ENCODE measurements around the gene DIS3L2.

Gene DIS3L2

GRCh38 chr2:232042911-232043574 lies 81.5 kb downstream of the DIS3L2 start:
- no peak for FAIRE-seq

GRCh38 chr2:232043966-232044365 lies 82.5 kb downstream of the DIS3L2 start:
- TF ChIP-seq POLR2AphosphoS5 (IDR thresholded peaks at IDR 0.05; ENCODE audit: low read depth, low read length) (no peak), POLR2A (IDR thresholded peaks at IDR 0.05; ENCODE audit: low read depth, low read length) (no peak), TAF1 (IDR thresholded peaks at IDR 0.05; ENCODE audit: borderline replicate concordance, low read depth, low read length) (no peak)
- FAIRE-seq = no peak

More at GRCh38 chr2:232042911-232043574, 81.5 kb downstream of the DIS3L2 start:
- TF ChIP-seq POLR2AphosphoS5 (IDR thresholded peaks at IDR 0.05; ENCODE audit: low read depth, low read length) (no peak), TAF1 (IDR thresholded peaks at IDR 0.05; ENCODE audit: borderline replicate concordance, low read depth, low read length) (no peak), POLR2A (IDR thresholded peaks at IDR 0.05; ENCODE audit: low read depth, low read length) (no peak)
- no peak for DNase-seq (ENCODE audit: insufficient read length)

GRCh38 chr2:232049350-232049749 lies 87.8 kb downstream of the DIS3L2 start:
- TF ChIP-seq TAF1 (IDR thresholded peaks at IDR 0.05; ENCODE audit: borderline replicate concordance, low read depth, low read length) = no peak
- TF ChIP-seq POLR2A (IDR thresholded peaks at IDR 0.05; ENCODE audit: low read depth, low read length) = no peak
- no peak for TF ChIP-seq POLR2AphosphoS5 (IDR thresholded peaks at IDR 0.05; ENCODE audit: low read depth, low read length)
- DNase-seq (ENCODE audit: insufficient read length) (no peak), FAIRE-seq (no peak)

More at GRCh38 chr2:232043966-232044365, 82.5 kb downstream of the DIS3L2 start:
- DNase-seq (ENCODE audit: insufficient read length) = no peak

- TF ChIP-seq POLR2A (IDR thresholded peaks at IDR 0.05; ENCODE audit: low read depth, low read length) (no peak), POLR2AphosphoS5 (IDR thresholded peaks at IDR 0.05; ENCODE audit: low read depth, low read length) (no peak), TAF1 (IDR thresholded peaks at IDR 0.05; ENCODE audit: borderline replicate concordance, low read depth, low read length) (no peak)
- FAIRE-seq (no peak), DNase-seq (ENCODE audit: insufficient read length) (no peak)
Observed at GRCh38 chr2:232052591-232052990, 91.1 kb downstream of the DIS3L2 start.

- TF ChIP-seq POLR2A (IDR thresholded peaks at IDR 0.05; ENCODE audit: low read depth, low read length) (no peak), TAF1 (IDR thresholded peaks at IDR 0.05; ENCODE audit: borderline replicate concordance, low read depth, low read length) (no peak), POLR2AphosphoS5 (IDR thresholded peaks at IDR 0.05; ENCODE audit: low read depth, low read length) (no peak)
- DNase-seq (ENCODE audit: insufficient read length) (no peak), FAIRE-seq (no peak)
Observed at GRCh38 chr2:232053777-232054176, 92.3 kb downstream of the DIS3L2 start.

GRCh38 chr2:232058063-232058877 lies 96.8 kb downstream of the DIS3L2 start:
- FAIRE-seq (no peak), DNase-seq (ENCODE audit: insufficient read length) (no peak)
- TF ChIP-seq POLR2A (IDR thresholded peaks at IDR 0.05; ENCODE audit: low read depth, low read length) (no peak), TAF1 (IDR thresholded peaks at IDR 0.05; ENCODE audit: borderline replicate concordance, low read depth, low read length) (no peak), POLR2AphosphoS5 (IDR thresholded peaks at IDR 0.05; ENCODE audit: low read depth, low read length) (no peak)

- DNase-seq (ENCODE audit: insufficient read length) (no peak), FAIRE-seq (no peak)
- no peak for TF ChIP-seq POLR2A (IDR thresholded peaks at IDR 0.05; ENCODE audit: low read depth, low read length)
Observed at GRCh38 chr2:232058931-232059330, 97.4 kb downstream of the DIS3L2 start.

GRCh38 chr2:232061265-232061664 lies 99.8 kb downstream of the DIS3L2 start:
- FAIRE-seq = no peak
- DNase-seq (ENCODE audit: insufficient read length) = no peak
- TF ChIP-seq POLR2AphosphoS5 (IDR thresholded peaks at IDR 0.05; ENCODE audit: low read depth, low read length) (no peak), POLR2A (IDR thresholded peaks at IDR 0.05; ENCODE audit: low read depth, low read length) (no peak)

GRCh38 chr2:232073026-232073425 lies 111.5 kb downstream of the DIS3L2 start:
- TF ChIP-seq TAF1 (IDR thresholded peaks at IDR 0.05; ENCODE audit: borderline replicate concordance, low read depth, low read length) = no peak
- no peak for TF ChIP-seq POLR2A (IDR thresholded peaks at IDR 0.05; ENCODE audit: low read depth, low read length)
- TF ChIP-seq POLR2AphosphoS5 (IDR thresholded peaks at IDR 0.05; ENCODE audit: low read depth, low read length) = no peak
- no peak for FAIRE-seq
- no peak for DNase-seq (ENCODE audit: insufficient read length)

GRCh38 chr2:232073699-232074098 lies 112.2 kb downstream of the DIS3L2 start:
- DNase-seq (ENCODE audit: insufficient read length) (no peak), FAIRE-seq (no peak)
- no peak for TF ChIP-seq TAF1 (IDR thresholded peaks at IDR 0.05; ENCODE audit: borderline replicate concordance, low read depth, low read length)
- TF ChIP-seq POLR2A (IDR thresholded peaks at IDR 0.05; ENCODE audit: low read depth, low read length) = no peak
- TF ChIP-seq POLR2AphosphoS5 (IDR thresholded peaks at IDR 0.05; ENCODE audit: low read depth, low read length) = no peak

- FAIRE-seq = no peak
- no peak for TF ChIP-seq POLR2AphosphoS5 (IDR thresholded peaks at IDR 0.05; ENCODE audit: low read depth, low read length)
- TF ChIP-seq TAF1 (IDR thresholded peaks at IDR 0.05; ENCODE audit: borderline replicate concordance, low read depth, low read length) = no peak
- no peak for TF ChIP-seq POLR2A (IDR thresholded peaks at IDR 0.05; ENCODE audit: low read depth, low read length)
- DNase-seq (ENCODE audit: insufficient read length) = no peak
Observed at GRCh38 chr2:232075080-232075479, 113.6 kb downstream of the DIS3L2 start.

- FAIRE-seq = no peak
- DNase-seq (ENCODE audit: insufficient read length) = no peak
- TF ChIP-seq TAF1 (IDR thresholded peaks at IDR 0.05; ENCODE audit: borderline replicate concordance, low read depth, low read length) (no peak), POLR2AphosphoS5 (IDR thresholded peaks at IDR 0.05; ENCODE audit: low read depth, low read length) (no peak), POLR2A (IDR thresholded peaks at IDR 0.05; ENCODE audit: low read depth, low read length) (no peak)
Observed at GRCh38 chr2:232075859-232076258, 114.3 kb downstream of the DIS3L2 start.

Data from GM12892 (cell line).